GM21447 (cell line): ENCODE results near the gene SLCO2A1.

Experiments
- ATAC-seq: cut with Tn5 transposase; IDR thresholded peaks from one replicate; pipeline ENCODE4 v1.9.1; 2021; ENCODE audit not compliant: unreplicated experiment

Gene SLCO2A1

DNA sequence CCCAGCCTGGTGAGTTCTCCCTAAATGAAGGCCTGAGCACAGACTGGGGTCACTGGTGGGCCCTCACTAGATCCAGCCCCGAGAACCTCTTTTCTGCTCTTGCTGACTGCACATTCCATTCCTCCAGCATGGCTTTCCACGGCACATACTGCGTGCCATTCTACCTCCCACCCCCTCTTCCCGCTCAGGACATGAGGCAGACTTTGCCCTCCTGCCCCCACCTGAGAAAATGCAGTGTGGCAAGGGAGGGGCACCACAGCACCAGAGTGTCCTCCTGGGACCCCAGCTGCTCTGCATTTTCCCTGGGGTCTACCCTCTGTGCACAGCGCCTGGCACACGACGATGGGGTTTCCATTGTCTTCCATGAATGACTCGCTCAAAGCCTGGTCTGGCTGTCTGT is 6.1 kb upstream of the SLCO2A1 start:
- ATAC-seq, result no peak

DNA sequence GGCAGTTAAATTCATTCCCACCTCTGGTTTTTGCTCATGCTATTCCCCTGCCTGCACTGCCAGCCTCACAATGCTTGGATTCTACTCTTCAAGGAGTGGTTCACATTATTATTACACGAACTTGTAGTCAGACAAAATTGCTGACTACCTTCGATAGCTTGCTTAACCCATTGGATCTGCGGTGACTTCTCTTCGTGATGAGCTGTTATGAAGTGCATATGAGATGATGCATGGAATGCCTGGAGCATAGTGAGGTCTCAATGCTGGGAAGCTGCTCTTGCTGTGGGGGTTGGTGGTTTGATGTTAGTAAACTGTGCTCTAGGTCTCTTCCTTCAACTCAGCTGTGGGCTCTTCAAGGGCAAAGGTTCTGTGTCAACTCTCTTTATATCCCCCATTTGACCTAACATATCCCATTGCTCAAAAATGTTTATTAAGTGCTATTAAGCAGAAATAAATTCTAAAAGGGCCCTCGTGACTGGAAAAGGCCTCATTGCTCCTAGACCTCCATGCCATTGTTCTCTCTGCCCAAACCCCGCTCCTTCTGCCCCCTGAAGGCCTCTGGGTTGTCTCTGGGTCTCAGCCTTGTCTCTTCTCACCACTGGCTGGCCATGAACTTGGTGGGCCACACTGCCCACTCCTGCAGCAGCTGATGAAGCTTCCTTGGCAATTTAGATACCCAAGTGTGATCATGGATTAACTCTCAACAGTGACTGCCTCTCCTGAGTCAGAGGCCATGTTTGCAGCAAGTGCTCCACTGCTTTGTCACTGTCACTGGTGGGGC is 4.5 kb upstream of the SLCO2A1 start:
- ATAC-seq, result no peak

- ATAC-seq, result no peak
Observed at GRCh38 chr3:134033315-134033996, 3.7 kb upstream of the SLCO2A1 start.

DNA sequence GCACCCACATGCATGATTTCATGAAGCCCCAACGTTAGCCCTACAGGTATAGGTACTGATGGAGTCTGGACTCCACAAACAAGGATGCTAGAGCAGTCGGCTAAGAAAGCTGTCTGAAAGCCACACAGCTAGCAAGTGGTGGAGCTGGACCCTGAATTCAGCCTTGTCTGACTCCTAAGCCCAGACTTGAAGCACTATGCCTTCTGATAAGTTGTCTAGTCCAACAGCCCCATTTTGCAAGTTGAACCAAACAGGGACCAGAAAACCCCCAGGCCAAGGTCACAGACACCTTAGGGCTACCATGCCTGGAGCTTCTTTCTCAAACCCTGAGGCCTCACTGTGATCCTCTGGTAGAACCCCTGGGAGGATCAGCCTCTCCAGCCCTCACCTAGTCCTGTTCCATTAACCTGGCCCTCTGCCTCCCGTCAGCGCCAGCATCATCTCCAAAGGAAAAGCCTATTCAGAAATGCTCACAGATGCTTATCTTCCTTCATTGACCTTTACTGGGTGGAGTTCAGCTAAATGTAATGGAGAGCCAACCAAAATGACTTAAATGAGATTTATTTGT is 1.7 kb upstream of the SLCO2A1 start:
- ATAC-seq, result no peak

DNA sequence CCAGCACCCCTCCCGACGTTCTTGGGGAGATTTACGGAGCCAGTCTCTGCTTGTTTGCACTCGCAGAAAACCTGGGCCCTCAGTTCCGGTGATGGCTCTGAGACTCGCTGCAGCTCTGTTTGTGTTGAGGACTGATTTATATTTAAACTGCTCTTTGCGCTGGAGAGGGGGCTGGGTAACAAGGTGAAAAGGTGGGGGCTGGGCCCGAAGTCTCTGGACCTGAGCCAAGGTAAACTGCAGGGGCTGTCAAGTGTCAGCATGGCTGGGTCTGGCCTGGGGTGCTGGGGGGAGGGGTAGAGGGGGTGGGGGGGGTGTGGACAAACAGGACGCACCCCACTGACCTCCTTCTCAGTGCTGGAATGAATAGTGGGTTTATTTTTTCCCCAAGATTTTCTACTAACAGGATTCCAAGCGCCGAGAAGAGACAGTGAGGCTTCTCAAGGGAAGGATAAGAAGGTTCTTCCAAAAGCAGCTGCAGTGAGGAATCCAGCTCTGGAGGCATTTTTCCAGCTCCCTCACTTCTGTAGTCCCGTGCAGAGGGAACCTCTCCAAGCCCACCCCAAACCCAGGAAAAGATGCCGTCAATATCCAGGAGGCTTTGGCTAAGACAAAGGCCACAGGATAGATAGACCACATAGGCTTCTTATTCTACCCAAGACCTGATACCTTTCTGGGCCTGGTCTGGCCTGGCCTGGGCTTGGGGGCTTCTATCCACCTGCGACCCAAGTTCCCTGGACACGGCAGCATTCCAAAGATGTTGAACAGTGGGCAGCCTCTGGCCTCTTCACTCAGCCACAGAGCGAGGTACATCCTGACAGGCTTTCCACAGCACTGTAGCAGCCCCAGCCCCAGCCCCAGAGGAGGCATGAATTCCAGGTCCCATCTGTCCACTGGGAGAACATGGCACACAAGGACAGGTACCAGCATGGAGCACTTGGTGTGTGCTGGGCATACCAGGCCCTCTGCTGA is 938 bp upstream of the SLCO2A1 start:
- no peak for ATAC-seq

GRCh38 chr3:134029256-134029733 is 430 bp downstream of the SLCO2A1 start:
- no peak for ATAC-seq

DNA sequence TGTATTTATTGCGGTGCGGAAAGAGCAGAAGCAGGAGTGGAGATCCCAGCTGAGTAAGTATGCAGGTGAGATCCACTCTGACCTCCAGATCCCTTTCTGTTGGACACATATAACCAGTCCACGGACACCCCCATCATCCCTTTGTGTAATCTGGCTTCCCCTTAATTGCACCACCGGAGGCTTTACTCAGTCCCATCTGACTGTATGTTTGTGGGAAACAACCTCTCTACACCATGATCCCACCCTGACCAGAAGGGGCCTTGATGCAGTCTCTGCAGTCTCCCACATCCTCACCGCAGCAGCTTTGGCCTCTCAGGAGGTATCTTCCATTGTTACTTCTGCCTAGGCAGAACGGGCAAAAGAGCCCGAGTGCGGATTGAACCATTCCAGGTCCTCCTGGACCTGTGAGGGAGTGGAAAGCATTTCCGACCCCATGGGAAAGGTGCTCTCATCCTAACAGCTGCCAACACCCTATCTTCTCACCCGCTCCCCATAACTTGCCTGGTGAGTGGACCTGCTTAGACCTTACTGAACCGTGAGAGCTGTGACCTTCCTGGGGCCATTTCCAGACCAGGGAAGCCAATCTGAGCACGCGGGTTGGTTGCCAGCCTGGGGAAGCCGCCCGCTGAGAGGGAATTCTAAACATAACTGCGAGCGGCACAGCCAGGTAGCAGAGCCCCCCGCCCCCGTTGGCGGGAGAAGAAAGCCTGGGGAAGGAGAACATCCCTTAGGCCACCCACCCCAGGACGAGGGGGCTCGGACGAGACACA is 1.1 kb downstream of the SLCO2A1 start:
- no peak for ATAC-seq

DNA sequence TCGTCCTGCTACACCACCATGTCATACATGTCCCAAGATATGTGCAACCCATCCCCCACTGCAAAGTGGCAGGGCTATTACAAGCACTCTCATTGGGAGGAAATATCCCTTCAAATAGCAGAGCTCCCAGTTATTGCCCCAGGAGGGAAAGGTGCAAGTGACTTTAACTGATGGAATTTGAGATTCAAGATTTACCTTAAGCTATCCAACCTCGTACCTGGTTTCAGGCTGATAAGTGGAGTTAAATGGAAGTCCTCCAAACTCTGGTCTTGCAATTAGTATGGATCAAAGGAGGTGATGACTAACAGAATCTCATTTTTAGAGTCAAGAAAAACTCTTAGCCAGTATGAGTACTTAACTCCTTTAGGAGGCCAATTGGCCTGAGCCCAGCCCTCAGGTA is 2.1 kb downstream of the SLCO2A1 start:
- no peak for ATAC-seq

DNA sequence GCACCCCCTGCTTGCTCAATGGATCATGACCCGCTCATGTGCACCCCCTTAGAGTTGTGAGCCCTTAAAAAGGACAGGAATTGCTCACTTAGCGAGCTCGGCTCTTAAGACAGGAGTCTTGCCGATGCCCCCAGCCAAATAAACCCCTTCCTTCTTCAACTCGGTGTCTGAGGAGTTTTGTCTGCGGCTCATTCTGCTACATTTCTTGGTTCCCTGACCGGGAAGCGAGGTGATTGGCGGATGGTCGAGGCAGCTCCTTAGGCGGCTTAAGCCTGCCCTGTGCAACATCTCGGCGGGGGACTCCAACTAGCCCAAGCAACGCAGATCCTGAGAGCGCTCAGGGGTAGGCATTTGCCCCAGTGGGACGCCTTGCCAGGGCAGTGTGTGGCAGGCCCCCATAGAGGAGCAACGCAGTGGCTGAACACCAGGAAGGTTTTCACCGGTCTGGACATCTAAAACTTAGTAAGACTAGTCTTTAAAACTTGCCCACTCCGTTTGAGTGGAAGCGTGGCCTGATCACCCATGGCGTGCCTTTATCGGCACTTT is 9.5 kb downstream of the SLCO2A1 start:
- no peak for ATAC-seq

- no peak for ATAC-seq
Observed at GRCh38 chr3:134018850-134019249, 10.9 kb downstream of the SLCO2A1 start.

GRCh38 chr3:134018406-134018805 is 11.3 kb downstream of the SLCO2A1 start:
- no peak for ATAC-seq

DNA sequence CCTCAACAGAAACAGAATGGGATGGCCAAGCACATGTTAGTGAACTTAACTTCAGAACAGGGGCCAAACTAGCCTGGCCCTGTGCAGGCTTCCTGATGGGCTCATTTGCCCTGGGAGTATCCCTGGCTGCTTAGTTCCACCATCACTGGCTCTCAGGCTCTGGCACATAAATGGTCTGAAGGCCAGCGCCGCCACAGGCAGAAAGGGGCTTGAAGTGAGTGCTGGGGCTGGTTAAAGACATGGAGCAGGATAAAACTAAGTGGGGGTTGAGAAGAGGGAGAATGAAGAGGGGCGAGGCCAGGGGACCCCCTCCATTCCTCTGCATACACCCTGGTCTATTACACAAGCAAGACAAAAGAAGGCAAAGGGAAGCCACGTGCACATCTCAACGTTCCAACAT is 12.2 kb downstream of the SLCO2A1 start:
- ATAC-seq, result no peak

GRCh38 chr3:134014270-134014669 is 15.5 kb downstream of the SLCO2A1 start:
- ATAC-seq, result no peak

DNA sequence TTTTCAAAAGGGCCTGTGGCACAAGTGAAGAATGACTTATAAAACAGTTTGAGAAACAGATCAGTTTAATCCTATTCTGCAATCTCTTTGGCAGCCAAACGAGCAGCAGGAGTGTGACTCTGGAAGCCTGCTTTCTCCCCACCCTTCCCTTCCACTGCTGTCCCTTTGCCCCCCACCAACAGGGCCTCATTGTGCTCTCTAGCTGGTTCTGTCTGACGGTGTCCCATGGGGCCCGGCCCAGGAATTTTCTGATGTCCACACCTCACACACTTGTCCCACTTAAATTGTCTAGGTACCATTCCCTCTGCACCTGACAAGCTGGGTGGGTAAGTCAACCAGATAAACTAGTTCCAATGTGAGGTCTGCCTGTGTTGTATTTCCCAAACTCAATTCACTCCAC is 16.4 kb downstream of the SLCO2A1 start:
- no peak for ATAC-seq

DNA sequence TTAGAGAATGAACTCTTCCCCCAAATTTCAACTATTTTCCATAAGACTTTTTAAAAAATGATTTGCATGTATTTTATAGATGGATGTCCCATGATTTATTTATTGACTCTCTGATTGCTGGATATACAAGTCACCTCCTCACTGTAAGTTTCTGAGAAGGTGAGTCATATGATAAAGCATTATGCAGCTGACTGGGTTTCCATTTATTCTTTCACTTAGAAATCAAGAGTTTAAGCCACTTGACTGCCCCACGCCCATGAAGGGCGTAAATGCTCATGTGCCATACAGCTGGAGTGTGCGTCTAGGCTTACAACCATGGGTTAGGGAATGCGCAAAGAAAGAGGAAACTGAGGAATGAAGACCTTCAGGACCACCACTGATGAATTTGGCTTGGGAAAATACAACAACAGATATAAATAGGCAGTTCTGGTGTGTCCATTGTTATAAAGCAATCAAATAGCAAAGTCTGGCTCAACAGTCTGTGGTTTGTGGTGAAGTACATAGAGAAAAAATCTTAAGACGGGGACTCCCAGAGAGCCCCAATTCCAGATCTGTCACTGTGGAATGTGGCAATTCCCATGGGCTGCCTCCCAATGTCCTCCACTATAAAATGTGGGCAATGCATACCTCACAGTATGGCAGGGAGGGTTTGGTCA is 20.3 kb downstream of the SLCO2A1 start:
- ATAC-seq, result no peak

DNA sequence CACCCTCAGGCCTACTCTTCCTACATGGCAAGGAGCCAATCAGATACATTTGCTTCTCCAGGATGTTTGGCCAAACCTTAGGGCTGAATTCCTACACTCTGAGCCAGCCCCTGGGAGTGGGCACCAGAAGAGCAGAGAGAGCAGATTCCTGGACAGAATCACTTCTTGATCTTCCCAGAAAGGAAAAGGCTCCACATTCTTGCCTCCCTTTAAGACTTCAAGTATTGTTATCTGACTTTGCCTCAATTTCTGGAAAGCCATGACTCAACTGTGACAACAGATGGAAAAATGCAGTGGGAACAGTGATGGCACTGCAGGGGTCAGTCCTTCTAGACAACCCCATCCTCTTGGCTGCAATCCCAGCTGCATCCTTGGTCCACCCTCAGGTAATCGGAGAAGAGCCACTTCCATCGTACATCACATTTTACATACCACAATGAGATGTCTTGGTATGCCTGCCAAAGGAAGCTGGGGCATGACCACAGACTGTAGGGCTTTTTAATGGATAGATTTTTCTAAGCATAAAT is 21.0 kb downstream of the SLCO2A1 start:
- no peak for ATAC-seq

- ATAC-seq, result no peak
Observed at GRCh38 chr3:134007819-134008218, 21.9 kb downstream of the SLCO2A1 start.

DNA sequence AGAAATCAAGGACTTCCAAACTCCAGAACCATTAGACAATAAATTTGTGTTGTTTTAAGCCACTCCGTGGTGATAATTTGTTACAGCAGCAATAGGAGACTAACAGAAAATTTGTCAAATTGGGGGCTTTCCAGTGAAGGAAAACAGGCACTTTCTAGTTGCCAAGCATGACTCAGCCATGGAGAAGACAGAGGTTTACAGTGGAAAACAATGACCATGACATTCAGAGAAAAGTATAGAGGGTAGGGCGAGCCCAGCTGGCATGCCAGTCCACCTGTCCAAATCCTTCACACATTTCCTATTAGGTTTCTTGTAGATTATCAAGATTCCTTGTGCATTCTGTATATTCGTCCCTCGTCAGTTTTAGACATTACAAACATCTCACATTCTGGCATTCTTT is 24.9 kb downstream of the SLCO2A1 start:
- no peak for ATAC-seq

DNA sequence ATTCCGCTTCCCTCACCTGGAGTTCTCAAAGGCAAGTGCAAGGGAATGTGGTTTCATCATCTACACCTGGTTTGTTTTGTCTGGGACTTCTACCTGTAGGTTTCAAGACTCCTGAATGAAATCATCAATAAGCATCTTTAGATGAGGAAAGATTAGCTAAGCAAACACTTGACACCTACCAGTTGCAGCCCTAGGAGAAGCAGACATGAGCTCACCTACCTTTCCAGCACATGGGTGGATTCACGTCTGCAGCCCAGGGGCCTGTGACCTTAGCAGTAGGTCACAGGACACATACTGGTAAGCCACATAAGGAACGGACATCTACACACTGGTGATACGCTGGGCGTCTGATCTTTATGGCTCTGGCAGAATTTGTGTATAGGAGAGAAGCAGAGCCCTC is 26.7 kb downstream of the SLCO2A1 start:
- ATAC-seq, result no peak
